ENCODE data around the gene SYCN.

The SYCN gene

DNA sequence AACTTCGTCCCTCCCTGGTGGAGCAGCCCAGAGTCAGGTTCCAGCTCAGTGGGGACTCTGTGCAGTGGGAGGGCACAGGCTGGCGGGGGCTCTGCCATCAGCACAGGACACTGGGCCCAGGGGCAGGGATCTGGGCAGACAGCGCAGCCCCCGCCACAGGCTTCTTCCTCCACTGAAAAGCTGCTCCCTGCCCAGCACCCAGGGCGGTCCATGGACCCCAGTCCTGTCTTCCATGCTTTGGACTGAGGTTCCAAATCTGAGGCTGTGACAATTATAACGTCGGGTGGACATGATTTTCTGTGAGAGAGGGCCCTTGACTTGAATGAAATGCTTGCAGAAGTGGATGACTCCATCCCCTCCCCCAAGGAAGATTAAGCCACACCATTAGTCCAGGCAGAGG, 28.5 kb downstream of the SYCN start:
- in situ Hi-C loops (cut with HindIII; ENCODE audit: low pct_ligation_motif_present, low pct_unique_long_range_greater_than_20kb, low sequenced_read_pairs): no loop called here

DNA sequence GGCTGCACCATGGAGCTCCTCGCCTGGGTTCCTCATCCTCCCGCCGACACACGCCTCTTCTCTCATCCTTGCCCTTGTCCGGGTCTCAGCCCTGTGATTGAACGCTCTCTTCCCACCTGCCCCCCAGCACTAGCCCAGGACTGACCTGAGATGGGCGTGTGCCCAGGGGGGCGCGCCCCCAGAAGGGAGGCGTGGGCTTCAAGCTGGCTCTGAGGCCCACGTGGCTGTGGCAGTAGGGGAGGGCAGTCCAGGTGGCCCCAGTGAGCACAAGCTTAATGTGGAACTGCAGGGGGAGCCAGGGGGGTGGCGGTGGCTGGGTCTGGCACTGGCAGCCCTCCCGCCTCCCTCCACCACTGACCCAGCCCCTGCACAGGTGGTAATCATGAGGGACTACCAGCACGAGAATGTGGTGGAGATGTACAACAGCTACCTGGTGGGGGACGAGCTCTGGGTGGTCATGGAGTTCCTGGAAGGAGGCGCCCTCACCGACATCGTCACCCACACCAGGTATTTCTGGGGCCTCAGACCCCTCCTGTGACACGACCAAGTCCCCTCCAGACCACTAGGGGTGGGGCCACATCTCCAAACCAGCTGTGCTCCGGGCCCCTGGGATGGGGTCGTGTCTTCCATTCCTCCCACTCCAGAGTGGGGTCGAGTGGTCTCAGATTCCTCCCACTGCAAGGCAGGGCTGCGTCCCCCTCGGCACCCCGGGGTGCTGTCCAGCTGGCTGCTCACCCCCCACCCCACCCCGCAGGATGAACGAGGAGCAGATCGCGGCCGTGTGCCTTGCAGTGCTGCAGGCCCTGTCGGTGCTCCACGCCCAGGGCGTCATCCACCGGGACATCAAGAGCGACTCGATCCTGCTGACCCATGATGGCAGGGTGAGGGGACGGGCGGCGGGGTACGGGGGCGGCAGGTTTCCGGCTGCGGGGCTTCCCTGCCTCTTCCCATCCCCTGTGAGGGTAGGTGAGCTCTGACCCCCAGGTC, 29.2 kb downstream of the SYCN start:
- DNase-seq: no peak
- in situ Hi-C loops (cut with HindIII; ENCODE audit: low pct_ligation_motif_present, low pct_unique_long_range_greater_than_20kb, low sequenced_read_pairs): no loop called here

More for the DNA sequence above, 28.5 kb downstream of the SYCN start:
- no peak for DNase-seq

DNA sequence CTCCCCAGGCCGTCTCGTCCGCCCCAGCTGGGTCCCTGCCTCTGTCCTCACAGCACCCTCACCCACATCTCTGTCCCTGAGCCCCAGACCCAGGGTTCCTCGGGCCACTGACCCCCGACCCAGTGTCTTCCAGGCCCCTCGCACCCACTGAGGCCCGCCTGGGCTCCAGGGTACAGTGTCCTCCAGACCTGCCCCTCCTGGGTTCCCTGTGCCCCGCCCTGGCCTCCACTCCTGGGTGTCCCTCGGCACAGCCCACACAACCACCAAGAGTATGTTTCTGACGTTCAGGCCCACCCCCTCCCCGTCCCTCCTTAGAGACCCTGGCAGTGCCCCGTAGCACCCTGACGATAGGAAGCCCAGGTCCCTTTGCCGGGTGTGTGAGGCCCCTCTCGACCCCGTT, 29.9 kb downstream of the SYCN start:
- in situ Hi-C loops (cut with HindIII; ENCODE audit: low pct_ligation_motif_present, low pct_unique_long_range_greater_than_20kb, low sequenced_read_pairs): no loop called here
- DNase-seq: no peak

DNA sequence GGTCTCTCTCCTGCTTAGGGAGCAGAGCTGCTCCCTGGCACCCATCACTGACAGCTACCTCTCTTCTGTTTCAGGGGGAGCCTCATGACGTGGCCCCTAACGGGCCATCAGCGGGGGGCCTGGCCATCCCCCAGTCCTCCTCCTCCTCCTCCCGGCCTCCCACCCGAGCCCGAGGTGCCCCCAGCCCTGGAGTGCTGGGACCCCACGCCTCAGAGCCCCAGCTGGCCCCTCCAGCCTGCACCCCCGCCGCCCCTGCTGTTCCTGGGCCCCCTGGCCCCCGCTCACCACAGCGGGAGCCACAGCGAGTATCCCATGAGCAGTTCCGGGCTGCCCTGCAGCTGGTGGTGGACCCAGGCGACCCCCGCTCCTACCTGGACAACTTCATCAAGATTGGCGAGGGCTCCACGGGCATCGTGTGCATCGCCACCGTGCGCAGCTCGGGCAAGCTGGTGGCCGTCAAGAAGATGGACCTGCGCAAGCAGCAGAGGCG, 30.5 kb downstream of the SYCN start:
- in situ Hi-C loops (cut with HindIII; ENCODE audit: low pct_ligation_motif_present, low pct_unique_long_range_greater_than_20kb, low sequenced_read_pairs): no loop called here
- no peak for DNase-seq

DNA sequence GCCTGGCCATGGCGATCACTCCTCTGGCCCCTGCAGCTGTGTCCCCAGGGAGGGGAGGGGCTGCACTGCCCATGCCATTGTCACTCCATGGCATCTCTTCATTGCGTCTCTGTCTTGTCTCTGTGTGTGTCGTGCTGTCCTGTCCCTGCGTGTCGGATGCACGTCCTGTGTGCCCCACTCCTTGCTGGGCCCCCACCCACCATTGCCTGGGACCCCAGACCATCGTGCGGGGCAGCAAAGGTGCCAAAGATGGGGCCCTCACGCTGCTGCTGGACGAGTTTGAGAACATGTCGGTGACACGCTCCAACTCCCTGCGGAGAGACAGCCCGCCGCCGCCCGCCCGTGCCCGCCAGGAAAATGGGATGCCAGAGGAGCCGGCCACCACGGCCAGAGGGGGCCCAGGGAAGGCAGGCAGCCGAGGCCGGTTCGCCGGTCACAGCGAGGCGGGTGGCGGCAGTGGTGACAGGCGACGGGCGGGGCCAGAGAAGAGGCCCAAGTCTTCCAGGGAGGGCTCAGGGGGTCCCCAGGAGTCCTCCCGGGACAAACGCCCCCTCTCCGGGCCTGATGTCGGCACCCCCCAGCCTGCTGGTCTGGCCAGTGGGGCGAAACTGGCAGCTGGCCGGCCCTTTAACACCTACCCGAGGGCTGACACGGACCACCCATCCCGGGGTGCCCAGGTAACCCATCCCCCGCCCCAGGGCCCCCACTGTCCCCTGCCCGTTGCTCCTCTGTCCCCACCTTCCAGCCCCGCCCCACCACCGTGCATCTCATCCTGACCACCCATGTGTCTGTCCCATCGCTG, 31.2 kb downstream of the SYCN start:
- in situ Hi-C loops (cut with HindIII; ENCODE audit: low pct_ligation_motif_present, low pct_unique_long_range_greater_than_20kb, low sequenced_read_pairs): no loop called here
- DNase-seq: no peak

DNA sequence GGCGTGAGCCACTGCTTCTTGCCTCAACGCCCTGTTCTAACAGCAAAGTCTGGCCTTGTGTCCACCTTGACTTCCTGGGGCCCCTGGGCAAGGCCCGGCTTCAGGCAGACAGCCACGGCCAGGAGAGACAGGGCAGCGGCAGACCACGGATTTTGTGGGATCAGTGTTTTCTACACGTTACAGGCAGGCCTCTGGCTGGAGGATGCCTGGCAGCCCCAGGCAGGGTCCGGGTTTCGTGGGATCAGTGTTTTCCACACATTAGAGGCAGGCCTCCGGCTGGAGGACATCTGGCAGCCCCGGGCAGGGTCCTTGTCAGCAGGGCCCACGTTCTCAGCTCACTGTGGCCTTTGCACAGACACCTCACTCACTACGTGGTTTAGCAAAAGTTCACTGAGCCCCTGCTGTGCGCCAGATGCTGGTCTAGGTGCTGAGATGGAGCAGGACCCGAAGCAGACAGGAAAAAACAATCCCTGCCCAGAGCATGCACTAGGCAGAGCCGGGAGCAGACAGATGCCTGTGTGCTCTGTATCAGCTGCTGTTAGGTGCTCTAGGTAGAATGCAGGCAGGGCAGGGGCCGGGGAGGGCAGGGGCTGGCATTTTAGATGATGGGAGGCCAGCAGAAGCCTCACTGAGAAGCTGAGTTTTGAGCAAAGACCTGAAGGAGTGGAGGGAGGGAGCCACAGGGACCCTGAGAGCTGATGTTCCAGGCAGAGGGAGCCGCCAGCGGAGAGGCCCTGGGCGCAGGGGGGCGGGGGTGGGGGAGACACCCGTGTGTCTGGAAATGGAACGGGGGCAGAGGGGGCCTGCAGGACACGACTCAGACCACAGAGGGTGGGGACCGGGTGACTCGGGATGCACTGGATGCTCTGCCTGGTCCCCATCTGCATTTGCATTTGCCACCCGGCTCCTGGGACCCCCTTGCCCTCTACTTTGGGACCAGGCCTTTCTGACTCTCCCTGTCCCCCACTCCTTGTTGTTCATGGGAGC, 32.3 kb downstream of the SYCN start:
- no peak for DNase-seq
- in situ Hi-C loops (cut with HindIII; ENCODE audit: low pct_ligation_motif_present, low pct_unique_long_range_greater_than_20kb, low sequenced_read_pairs): no loop called here

DNA sequence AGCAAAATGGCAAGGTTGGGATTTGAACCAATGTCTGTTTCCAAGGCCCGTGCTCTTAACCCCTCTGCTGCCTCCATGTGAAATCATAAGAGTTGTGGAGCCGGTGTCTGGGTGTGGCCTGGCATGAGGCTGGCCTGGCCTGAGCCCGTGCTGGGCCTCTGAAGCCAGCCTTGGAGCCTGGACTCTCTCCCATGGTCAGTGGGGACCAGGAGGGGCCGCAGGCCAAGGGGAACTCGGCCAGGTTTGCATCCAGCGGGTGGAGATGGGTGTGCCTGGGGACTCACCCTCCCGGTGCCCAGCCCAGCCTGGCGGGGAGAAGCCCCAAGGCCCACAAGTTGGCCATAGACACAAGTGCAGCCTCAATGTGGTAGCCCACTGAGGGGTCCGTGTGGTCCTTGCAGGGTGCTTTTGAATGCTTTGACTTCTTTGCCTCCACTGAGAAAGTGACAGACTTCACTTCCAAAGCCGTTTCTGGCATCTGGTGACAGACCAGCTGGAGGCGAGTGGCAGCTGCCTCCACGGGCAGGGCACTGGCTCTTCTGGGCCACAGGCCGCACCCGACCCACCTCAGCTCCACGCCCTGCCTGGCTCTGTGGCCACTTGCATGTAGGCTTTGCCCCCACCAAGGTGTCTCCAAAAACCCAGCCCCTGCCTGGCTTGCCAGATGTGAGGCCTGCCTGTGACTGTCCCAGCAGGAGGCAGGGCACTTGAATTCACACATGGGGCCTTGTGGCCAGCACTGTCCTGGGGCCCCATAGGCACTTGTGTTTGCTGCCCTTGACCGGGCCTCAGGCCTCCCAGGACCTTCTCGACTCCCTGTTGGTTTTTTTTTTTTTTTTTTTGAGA, 33.5 kb downstream of the SYCN start:
- in situ Hi-C loops (cut with HindIII; ENCODE audit: low pct_ligation_motif_present, low pct_unique_long_range_greater_than_20kb, low sequenced_read_pairs): no loop called here
- no peak for DNase-seq

DNA sequence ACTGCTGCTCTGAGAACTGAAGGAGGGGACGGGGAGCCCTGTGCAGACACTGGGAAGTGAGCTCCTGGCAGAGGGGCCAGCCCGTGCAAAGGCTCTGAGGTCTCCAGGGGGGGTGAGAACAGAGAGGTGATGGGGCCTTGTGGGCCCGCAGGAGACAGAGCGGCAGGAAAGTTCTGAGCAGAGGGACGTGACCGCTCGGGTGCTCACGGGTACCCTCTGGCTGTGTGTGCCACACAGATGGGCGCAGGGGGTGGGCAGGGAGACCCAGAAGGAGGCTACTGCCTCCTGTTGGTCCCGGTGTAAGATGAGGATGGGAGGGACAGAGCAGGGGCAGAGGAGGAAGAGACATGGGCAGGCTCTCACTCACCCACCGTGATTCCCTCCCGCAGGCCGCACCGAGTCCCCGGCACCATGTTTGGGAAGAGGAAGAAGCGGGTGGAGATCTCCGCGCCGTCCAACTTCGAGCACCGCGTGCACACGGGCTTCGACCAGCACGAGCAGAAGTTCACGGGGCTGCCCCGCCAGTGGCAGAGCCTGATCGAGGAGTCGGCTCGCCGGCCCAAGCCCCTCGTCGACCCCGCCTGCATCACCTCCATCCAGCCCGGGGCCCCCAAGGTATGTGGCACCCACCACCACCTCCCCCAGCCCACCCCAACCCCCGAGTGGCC, 34.8 kb downstream of the SYCN start:
- DNase-seq: no peak
- in situ Hi-C loops (cut with HindIII; ENCODE audit: low pct_ligation_motif_present, low pct_unique_long_range_greater_than_20kb, low sequenced_read_pairs): no loop called here

DNA sequence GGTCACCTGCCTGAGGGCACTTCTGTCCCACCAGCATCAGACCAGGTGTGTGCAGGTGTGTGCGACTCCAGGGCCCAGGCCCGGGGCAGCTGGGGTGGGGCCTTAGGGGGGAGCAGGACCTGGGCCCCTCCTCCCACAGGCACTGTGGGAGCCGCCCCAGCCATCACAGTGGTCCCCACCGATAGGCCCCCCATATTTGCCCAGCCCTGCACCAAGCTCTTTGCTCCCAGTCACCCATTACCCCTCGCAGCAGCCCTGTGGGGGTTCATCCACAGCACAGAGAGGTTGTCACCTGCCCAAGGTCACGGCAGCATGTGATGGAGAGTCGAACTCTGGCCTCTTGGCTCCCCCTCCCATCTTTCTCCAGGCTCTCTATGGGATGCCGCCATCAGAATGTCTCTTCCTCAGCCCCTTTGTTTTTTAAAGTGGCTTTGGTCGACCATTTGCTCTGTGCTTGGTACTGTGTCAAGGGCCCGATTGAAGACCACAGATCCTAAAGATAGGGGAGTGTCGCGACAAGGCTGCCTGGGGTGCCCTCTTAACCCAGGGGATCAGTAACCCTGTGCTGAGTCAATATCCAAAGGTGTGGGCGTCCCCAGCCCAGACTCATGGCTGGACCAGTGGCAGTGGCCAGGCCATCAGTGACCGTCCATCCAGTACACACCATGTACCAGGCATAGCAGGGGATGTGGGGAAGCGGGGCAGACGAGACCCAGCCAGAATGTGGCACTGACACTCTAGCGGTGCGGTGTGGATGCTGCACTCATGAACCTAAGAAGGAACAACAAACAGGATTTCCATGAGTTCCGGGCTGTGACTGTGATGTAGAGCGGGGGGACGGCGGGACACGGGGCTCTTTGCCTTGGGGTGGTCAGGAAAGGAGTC, 35.6 kb downstream of the SYCN start:
- in situ Hi-C loops (cut with HindIII; ENCODE audit: low pct_ligation_motif_present, low pct_unique_long_range_greater_than_20kb, low sequenced_read_pairs): no loop called here

DNA sequence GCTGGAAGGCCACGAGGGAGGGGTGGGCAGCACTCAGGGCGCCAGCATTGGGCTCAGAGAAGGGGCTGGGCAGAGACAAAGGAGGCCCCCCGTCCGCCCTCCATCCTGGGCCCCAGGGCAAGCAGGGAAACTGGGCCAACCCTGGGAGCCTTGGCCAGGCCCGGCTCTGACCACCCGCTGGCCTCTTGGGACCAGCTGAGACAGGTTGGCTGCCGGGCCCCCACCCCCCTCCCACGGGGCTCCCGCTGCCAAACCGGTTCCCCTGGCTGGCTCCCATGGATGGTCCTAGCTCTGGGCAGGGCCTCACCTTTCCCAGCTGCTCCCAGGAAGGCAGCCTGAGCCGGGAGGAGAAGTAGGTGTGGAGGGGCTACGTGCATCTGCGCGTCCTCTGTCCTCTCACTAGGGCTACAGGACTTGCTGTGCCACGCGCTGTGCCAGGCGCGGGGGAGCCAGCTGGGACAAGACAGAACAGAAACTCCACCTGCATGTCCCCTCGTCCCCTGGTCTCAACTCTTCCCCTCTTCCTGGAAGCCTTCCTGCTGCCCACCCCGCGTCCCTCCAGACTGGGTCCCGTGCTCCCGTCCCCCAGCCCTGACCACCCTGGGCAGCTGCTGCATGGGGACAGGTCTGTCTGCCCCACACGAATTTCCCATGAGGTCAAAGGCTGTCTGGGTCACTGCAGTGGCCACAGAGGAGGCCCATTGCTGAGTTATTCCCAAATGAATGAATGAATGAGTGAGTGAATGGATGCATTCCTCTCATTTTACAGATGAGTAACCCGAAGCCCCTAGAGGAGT, 36.4 kb downstream of the SYCN start:
- in situ Hi-C loops (cut with HindIII; ENCODE audit: low pct_ligation_motif_present, low pct_unique_long_range_greater_than_20kb, low sequenced_read_pairs): no loop called here
- DNase-seq: no peak

More for the DNA sequence above, 35.6 kb downstream of the SYCN start:
- DNase-seq: no peak

DNA sequence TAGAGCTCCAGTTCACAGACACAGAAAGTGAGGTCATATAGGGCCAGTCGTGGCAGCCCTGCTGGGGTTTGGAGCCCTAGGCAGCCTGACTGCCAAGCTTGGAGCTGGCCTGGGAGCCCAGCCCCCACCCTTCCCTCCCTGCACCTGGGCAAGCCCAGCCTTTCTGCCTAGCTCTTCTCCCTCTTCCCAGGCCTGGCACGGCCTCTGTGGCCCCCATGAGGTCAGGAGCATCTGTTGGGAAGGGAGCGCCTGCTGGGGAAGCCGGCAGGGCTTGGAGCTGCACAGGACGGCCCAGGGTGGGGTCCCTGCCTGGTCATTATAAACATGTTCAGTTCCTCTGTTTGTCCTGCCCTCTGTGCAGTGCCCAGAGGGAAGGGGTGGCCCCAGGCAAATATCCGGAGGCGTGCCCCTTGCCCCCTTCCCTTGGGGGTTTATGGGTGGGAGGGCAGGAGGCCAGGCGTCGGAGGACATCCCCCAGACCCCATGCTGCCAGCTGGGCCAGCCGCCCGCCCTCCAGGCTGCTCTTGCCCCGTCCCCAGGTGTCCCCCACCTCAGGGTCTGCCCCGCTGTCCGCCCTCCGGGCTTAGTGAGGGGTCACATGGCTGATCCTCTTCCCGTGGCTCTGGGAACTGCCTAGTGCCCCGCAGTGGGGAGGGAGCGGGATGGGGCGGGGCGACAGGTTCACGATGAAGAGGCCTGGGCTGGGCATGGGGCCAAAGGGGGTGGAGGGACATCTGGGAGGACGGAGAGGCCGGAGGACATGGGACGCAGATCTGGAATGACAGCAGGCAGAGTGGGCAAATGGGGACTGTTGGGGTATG, 37.3 kb downstream of the SYCN start:
- no peak for DNase-seq
- in situ Hi-C loops (cut with HindIII; ENCODE audit: low pct_ligation_motif_present, low pct_unique_long_range_greater_than_20kb, low sequenced_read_pairs): no loop called here

DNA sequence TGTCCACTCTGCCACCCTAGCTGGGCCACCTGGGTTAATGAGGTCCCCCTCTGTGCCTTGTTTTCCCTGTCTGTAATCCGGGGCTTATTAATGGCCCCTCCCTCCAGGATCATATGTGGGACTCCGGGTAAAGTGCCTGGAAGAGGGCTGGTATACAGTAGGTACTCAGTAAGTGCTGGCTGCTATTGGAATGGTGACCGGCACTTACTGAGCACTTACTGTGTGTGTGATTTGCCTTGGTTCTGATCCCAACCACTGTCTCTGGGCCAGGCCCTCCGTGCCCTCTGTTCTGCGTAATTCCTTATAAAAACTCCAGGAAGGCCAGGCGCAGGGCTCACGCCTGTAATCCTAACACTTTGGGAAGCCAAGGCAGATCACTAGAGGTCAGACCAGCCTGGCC, 38.2 kb downstream of the SYCN start:
- in situ Hi-C loops (cut with HindIII; ENCODE audit: low pct_ligation_motif_present, low pct_unique_long_range_greater_than_20kb, low sequenced_read_pairs): no loop called here
- no peak for DNase-seq

DNA sequence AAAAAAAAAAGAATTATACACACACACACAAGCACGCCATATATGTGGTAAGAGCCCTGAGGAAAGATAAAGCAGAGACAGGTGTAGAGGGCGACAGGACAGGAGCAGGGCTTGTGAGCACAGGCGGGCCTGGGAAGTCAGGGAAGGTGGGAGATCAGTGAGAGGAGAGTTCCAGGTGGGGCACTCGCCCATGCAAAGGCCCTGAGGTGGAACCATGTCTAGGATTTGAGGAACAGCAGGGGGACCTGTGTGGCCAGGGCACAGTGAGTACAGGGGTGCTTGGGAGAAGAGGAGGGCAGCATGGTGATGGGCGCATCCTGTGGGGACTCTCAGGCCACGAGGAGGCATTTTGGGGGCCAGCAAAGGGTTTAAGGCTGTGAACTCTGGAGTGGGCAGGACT, 39.8 kb downstream of the SYCN start:
- DNase-seq: no peak
- in situ Hi-C loops (cut with HindIII; ENCODE audit: low pct_ligation_motif_present, low pct_unique_long_range_greater_than_20kb, low sequenced_read_pairs): no loop called here

DNA sequence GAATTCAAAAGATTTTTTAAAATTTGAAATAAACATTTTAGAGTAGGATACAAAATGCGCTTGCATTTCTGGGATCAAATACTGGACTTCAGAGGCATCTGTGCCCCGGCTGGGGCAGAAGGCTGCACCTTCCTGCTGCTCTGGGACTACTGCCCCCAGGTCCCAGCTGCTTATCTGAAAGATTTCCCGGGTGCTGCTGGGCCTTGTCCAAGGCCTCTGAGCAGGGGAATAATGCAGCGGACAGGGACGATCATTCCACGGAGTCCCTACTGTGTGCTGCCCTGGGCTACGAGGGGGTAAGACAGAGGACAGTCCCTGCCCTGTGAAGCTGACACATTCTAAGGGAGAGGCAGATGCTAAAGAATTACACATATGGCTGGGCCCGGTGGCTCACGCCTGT, 40.4 kb downstream of the SYCN start:
- in situ Hi-C loops (cut with HindIII; ENCODE audit: low pct_ligation_motif_present, low pct_unique_long_range_greater_than_20kb, low sequenced_read_pairs): no loop called here
- DNase-seq: no peak

All from ACHN (cell line).